OCI-LY3 (cell line): ENCODE results near the gene OR52D1.

Experiments
- CTCF ChIP-seq: fragments of 200-600, 300-600 bp; sonication (generic); IDR thresholded peaks from 2 replicates; pipeline ENCODE4 v1.5.1; 2014; ENCODE audit warnings: antibody characterized with exemption, low read length, low read depth
- EZH2phosphoT487 ChIP-seq: fragments of 200-600 bp; shearing (Covaris generic); IDR thresholded peaks from 2 replicates; pipeline ENCODE4 v1.6.1; 2018; ENCODE audit warnings: antibody characterized with exemption, mixed run types, low read depth

DNA sequence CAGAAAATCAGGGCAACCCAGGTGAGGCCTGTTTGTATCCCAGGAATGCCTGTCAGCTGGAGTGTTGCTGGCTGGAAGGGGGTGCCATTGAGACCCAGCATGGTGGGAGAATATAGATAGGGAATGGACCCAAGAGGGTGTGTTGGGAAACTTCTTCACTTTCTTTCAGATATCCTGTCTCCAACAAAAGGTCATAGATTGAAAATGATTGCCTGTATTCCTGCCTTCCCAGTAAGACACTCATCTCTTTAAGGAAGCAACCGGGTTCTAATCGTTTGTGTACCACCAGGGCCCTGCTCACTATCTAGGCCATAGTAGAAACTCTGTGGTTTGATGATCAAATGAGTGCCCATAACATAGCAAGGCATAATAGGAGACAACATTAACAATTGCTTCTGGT, 47.1 kb upstream of the OR52D1 start, which contains the start of gene OR51I1:
- no peak for TF ChIP-seq CTCF
- no peak for TF ChIP-seq EZH2phosphoT487
